Endodermal cell (in vitro differentiated cells): Measurements from ENCODE around the gene PCSK2. TPM values are rescaled to one million over a fixed set of nuclear protein-coding genes. Genes with fewer than 3 reads are reported as not detected.

Experiments
- DNase-seq: peaks from one replicate; pipeline ENCODE4 v3.0.0-alpha.2; 2017
- H3K27ac ChIP-seq: 2 replicates; pipeline ENCODE4 v1.5.1; 2013; ENCODE audit warnings: mild to moderate bottlenecking, low read depth, low read length, moderate library complexity
- H3K27me3 ChIP-seq: 2 replicates; pipeline ENCODE4 v1.6.1; 2013; ENCODE audit warnings: mild to moderate bottlenecking, low read length, moderate library complexity; ENCODE audit not compliant: insufficient read depth, control insufficient read depth, poor library complexity, severe bottlenecking
- H3K36me3 ChIP-seq: 2 replicates; pipeline ENCODE4 v1.7.0; 2013; ENCODE audit warnings: mild to moderate bottlenecking, low read length, moderate library complexity; ENCODE audit not compliant: control insufficient read depth, insufficient read depth
- H3K4me1 ChIP-seq: one replicate; pipeline ENCODE4 v1.7.0; 2013; ENCODE audit warnings: low read length; ENCODE audit not compliant: control insufficient read depth, insufficient read depth
- H3K4me3 ChIP-seq: 2 replicates; pipeline ENCODE4 v1.5.1; 2013; ENCODE audit warnings: mild to moderate bottlenecking, low read length, moderate library complexity
- H3K9ac ChIP-seq: 2 replicates; pipeline ENCODE4 v1.6.1; 2013; ENCODE audit warnings: mild to moderate bottlenecking, low read length, moderate library complexity; ENCODE audit not compliant: poor library complexity, severe bottlenecking; ENCODE audit errors: extremely low read depth
- H3K9me3 ChIP-seq: 2 replicates; pipeline ENCODE4 v1.6.1; 2013; ENCODE audit warnings: mild to moderate bottlenecking, low read length, moderate library complexity; ENCODE audit not compliant: control insufficient read depth
- H3K27ac Mint-ChIP-seq: 2 replicates; pipeline ENCODE4 v1.8.0; 2020; ENCODE audit warnings: mixed read lengths
- H3K27me3 Mint-ChIP-seq: 2 replicates; pipeline ENCODE4 v1.8.0; 2021; ENCODE audit warnings: mild to moderate bottlenecking, mixed read lengths; ENCODE audit not compliant: insufficient read depth
- H3K36me3 Mint-ChIP-seq: 2 replicates; pipeline ENCODE4 v1.8.0; 2020; ENCODE audit warnings: low read depth, mixed read lengths
- H3K4me1 Mint-ChIP-seq: 2 replicates; pipeline ENCODE4 v1.8.0; 2020; ENCODE audit warnings: mixed read lengths
- H3K4me3 Mint-ChIP-seq: 2 replicates; pipeline ENCODE4 v1.8.0; 2020; ENCODE audit warnings: mild to moderate bottlenecking, moderate library complexity, mixed read lengths
- H3K9me3 Mint-ChIP-seq: 2 replicates; pipeline ENCODE4 v1.8.0; 2020; ENCODE audit warnings: mild to moderate bottlenecking, mixed read lengths
- CTCF ChIP-seq: fragments of 200-600 bp; sonication (generic); conservative IDR thresholded peaks from 2 replicates; pipeline ENCODE4 v1.5.0; 2021; ENCODE audit warnings: antibody characterized with exemption, mild to moderate bottlenecking
- WGBS, 2 experiments: methylation state at CpG; one replicate each; pipeline versions ENCODE4 v1.1.5 to v1.1.7; 2013; ENCODE audit warnings: missing lambda C conversion rate in 2 of 2, mixed read lengths in 1 of 2; ENCODE audit not compliant: insufficient coverage in 1 of 2, insufficient read length in 1 of 2; 5-methylcytosine and 5-hydroxymethylcytosine counted together
- total RNA-seq, 2 donors: library from RNA; stranded (reverse); fragmentation: NEBNext Ultra II Directional in 1 of 2; extraction: Animal tissue kit (Norgen Biotek cat#: 25700) in 1 of 2; gene quantifications; 2 replicates in 1 of 2; 3 replicates in 1 of 2; pipeline ENCODE4 v1.2.1, GENCODE V29; 2021

Gene PCSK2
- total RNA-seq, 2 donors from 2014 or later, result 3.0 to 4.8 TPM

DNA sequence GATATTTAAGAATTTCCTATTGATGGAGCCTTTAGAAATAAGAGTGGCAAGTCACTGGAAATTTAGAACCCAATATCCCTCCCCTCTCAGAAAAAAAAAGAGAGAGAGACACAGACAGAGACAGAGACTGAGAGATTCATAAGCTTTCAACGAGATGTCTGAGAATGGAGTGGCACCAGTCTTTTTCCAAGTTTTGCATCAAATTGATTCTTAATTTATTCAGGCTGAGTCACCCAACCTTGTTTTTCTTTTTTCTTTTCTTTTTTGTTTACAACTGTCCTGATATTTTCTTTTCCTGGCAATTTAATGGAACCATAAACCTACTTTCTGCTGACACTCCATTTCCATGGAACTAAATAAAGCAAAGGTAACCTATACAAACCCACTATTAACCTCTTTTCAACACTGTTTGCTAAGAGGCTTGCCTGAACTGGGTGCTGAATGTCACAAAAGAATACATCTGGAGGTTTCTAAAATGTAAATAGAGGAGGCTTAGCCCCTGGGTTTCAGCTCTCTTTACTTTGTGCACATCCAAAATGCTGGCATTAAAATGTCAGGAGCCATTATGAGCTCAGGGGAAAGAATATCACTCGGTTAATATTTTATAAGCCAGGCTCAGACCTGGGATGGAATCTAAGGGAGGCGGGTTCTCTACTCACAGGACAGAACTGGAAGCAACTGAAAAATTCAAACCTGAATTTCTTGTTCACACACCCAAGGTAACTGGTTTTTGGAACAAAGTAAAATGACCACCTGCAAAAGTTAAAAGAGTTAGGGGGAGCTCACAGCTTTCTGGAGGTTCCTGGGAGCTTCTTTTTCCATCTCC lies 203.5 kb downstream of the PCSK2 start:
- Histone ChIP-seq H3K27ac (no peak overlapping the region), H3K27me3 (no peaks in the 10 kb centered on the region), H3K4me3 (no peak overlapping the region), H3K4me1 (no peaks in the 10 kb centered on the region), H3K9me3 (no peaks in the 10 kb centered on the region), H3K36me3 (no peaks in the 10 kb centered on the region), H3K9ac (no peak overlapping the region)
- 83 to 90% methylated on average over 3 of the region's 3 CpGs for WGBS, 2 experiments
- Mint-ChIP-seq H3K27ac (no peak overlapping the region), H3K27me3 (peaks cover 6% of the 10 kb centered on the region), H3K9me3 (peaks cover 5% of the 10 kb centered on the region), H3K36me3 (no peaks in the 10 kb centered on the region), H3K4me3 (no peak overlapping the region), H3K4me1 (peaks cover 24% of the 10 kb centered on the region)
- DNase-seq, result no peak
- no peak for TF ChIP-seq CTCF

DNA sequence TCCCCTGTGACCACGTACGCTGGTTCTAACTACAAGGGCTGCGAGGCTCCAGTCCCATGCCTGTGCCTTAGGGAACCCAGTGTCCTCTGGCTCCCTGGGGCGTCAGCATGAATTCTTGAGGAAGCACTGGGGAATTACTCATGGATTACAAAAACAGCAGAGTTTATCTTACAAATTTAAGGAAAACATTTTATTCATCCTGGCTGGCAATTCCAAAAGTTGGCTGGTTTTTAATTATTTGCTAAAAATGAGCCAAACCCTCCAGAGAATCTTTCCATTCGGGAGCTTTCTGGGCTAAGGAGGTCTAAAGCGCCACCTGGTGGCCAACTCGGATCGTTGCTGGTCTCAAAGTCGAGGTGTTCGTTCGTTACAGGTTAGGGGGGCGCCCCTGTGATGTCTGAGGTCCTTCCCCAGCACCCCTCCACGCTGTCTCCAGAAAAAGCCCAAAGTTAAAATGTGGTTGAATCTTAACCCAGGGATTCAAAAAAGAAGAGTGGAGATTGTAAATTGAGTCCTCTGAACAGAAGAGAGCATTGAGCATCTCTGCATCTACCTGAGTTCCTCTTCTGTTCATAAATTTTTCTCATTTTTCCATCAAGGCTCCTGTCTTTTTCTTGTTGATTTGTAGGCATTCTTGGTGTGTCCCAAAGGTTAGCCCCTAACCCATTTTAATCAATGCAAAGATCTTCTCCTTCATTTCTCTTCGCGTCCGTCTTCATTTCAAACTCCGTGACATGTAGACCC lies 205.0 kb downstream of the PCSK2 start:
- no peaks in the 10 kb centered on the region for H3K36me3 ChIP-seq
- no peak overlapping the region for H3K9ac ChIP-seq
- H3K4me3 ChIP-seq, result no peak overlapping the region
- peaks cover 6% of the 10 kb centered on the region for H3K27me3 Mint-ChIP-seq
- H3K4me1 Mint-ChIP-seq, result peaks cover 24% of the 10 kb centered on the region
- no peak overlapping the region for H3K27ac ChIP-seq
- no peaks in the 10 kb centered on the region for H3K27me3 ChIP-seq
- H3K36me3 Mint-ChIP-seq, result no peaks in the 10 kb centered on the region
- peak; percentile 98 for TF ChIP-seq CTCF
- 44 to 45% methylated on average over 8 to 17 of the region's 17 CpGs for WGBS, 2 experiments
- H3K4me1 ChIP-seq, result no peaks in the 10 kb centered on the region
- no peaks in the 10 kb centered on the region for H3K9me3 Mint-ChIP-seq
- no peaks in the 10 kb centered on the region for H3K9me3 ChIP-seq
- H3K4me3 Mint-ChIP-seq, result no peak overlapping the region
- H3K27ac Mint-ChIP-seq, result no peak overlapping the region
- DNase-seq, result peak; percentile 87

DNA sequence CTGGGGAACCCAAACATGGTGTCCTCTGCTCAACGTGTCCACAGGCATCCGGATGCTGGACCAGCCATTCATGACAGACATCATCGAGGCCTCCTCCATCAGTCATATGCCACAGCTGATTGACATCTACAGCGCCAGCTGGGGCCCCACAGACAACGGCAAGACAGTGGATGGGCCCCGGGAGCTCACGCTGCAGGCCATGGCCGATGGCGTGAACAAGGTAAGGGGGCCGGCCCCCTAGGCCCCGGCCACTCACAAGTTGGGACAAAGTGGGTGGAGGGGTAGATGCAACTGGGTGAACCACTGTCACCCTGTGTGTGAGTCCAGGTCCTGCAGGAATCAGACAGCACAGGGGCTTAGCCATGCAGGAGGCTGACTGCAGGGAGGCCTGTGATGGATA lies 209.8 kb downstream of the PCSK2 start:
- Histone ChIP-seq H3K27ac (no peak overlapping the region), H3K4me3 (no peak overlapping the region), H3K9ac (no peak overlapping the region), H3K27me3 (no peaks in the 10 kb centered on the region), H3K36me3 (no peaks in the 10 kb centered on the region), H3K4me1 (no peaks in the 10 kb centered on the region), H3K9me3 (no peaks in the 10 kb centered on the region)
- no peak overlapping the region for H3K4me3 Mint-ChIP-seq
- no peak for TF ChIP-seq CTCF
- no peaks in the 10 kb centered on the region for H3K36me3 Mint-ChIP-seq
- DNase-seq, result no peak
- peaks cover 17% of the 10 kb centered on the region for H3K4me1 Mint-ChIP-seq
- no peaks in the 10 kb centered on the region for H3K9me3 Mint-ChIP-seq
- H3K27ac Mint-ChIP-seq, result no peak overlapping the region
- 96 to 97% methylated on average over 5 to 11 of the region's 11 CpGs for WGBS, 2 experiments
- H3K27me3 Mint-ChIP-seq, result peaks cover 6% of the 10 kb centered on the region
